ENCODE data around the gene DRGX.

DRGX gene

DNA sequence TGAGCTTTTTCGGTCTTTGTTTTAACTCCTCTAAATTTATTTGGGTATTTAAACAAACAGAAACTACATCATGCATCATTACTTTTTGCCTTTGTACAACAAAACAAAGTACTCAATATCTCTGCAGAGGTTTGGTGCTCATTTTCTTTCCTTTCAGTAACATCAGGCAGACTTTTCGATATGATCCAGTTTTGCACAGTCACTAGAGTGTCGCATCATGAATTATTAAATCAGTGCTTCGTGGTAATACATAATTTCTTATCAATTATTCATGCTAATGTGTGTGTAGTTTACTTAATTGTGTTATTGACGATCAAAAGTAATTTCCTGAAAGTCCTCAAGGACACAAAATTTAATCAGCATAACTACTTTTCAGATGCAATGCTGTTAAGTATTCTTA lies 31.8 kb downstream of the DRGX start:
- in situ Hi-C loops (cut with MboI; ENCODE audit: low sequenced_read_pairs), result no loop called here

DNA sequence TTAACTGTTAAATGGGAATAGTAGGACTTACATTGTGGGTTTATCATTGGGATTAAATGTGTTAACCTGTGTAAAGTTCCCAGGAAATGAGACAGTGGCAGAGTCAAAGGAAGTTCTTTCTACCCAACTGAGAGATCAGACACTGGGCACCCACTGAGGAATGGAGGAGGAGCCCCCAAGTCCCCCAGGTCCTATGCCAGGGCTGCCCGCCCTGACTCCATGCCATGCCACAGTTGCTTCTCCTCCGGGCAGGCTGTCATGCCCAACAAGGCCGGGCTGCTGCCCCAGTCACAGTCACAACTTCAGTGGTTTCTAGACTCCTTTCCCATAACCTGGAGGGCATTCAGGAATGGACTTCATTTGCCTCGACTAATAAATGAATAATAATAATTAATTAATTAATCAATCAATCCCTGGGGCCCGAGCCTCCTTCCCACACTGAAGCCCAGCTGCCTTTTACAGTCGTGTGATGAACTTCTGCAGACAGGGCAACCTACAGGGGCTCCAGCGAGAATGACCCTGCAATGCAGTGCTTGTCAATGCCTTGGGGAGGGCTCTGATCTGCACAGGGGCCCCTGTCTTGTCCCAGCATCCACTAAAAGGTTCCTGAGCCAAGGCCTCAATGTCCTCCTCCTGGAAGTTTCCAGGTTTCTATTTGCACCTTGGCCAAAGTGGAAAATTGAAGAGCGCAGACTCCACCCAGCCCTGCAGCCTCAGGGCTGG lies 32.4 kb downstream of the DRGX start:
- in situ Hi-C loops (cut with MboI; ENCODE audit: low sequenced_read_pairs), result no loop called here

DNA sequence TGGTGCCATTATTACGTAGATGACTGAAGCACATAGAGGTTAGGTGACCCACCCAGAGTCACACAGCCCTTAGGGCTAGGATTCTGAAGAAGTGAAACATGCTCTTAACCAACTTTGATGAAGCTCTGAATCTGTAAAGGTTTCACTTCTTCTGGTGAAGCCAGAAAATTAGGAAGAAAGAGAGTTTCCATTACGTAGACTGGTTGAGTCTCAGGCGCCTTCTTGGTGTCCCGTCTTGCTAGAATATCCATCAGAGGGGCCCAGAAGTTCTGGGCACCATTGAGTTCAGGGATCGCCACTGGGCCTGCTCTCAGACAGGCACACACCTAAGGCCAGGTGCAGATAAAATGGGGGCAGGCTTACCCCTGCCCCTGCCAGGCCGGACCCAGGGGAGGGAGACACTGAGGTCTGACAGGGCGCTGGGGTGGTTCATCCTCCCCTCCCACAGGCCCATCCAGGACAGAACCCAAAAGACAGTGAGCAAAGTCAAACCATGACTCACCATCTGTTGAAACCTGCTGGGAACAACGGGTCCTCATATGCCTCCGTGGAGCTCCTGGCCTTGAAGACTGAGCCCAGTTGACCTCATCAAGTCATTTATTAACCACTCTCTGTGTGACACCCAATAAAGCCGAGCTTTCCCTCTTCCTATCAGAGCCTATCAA lies 33.2 kb downstream of the DRGX start:
- in situ Hi-C loops (cut with MboI; ENCODE audit: low sequenced_read_pairs), result no loop called here

DNA sequence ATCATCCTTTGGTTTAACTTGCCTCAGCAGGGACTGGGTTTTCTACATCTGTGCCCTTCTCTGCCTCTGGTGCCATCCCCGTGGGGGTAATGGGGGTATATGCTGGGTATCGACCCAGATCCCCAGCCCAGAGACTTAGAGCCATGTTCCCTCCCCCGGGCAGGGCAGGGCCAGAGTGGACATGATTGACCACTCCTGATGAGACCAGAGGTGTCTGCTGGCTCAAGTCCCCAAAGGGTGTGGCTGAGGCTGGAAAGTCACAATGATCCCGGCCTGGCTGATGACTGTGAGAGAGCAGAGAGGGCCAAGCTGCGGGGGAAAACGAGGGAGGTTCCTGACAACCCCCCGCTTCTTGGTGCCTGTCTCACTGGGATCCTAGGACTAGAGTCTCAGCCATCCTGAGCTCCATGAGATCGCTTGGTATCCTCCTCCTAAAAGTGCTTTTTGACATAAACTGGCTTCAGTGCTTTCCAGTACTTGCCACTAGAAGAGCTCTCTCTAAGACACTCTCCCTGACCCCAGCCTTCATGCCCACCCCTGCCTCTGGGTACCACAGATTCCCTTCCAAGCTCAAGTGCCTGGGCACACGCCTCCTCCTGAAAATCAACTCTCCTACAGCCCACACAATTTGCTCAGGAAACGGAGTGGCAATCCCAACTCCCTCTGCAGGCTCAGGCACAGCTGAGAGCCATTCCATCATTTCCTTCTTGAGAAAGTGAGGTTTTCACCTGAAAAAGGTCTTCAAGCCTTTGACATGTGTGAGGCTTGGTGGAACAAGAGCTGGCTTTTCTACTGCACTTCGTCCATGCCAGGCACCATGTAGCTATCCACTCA lies 33.9 kb downstream of the DRGX start:
- in situ Hi-C loops (cut with MboI; ENCODE audit: low sequenced_read_pairs), result no loop called here

DNA sequence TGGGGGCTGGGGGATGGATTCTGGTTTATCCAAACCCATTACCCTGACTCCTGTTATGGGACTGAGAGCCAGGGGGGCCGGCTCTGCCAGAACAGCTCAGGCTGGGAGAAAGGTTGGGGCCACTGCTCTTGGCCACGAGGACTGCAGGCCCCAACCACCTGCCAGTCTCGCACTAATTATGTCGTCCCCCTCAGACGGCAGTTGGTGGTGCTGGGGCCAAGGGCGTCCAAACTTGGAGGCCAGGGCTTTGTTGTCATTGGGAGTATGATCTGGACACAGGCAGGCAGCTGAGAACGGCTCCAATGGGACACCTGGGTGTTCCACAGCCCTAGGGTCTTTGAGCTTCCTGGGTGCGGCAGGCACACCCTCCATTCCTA lies 34.7 kb downstream of the DRGX start:
- in situ Hi-C loops (cut with MboI; ENCODE audit: low sequenced_read_pairs), result no loop called here

DNA sequence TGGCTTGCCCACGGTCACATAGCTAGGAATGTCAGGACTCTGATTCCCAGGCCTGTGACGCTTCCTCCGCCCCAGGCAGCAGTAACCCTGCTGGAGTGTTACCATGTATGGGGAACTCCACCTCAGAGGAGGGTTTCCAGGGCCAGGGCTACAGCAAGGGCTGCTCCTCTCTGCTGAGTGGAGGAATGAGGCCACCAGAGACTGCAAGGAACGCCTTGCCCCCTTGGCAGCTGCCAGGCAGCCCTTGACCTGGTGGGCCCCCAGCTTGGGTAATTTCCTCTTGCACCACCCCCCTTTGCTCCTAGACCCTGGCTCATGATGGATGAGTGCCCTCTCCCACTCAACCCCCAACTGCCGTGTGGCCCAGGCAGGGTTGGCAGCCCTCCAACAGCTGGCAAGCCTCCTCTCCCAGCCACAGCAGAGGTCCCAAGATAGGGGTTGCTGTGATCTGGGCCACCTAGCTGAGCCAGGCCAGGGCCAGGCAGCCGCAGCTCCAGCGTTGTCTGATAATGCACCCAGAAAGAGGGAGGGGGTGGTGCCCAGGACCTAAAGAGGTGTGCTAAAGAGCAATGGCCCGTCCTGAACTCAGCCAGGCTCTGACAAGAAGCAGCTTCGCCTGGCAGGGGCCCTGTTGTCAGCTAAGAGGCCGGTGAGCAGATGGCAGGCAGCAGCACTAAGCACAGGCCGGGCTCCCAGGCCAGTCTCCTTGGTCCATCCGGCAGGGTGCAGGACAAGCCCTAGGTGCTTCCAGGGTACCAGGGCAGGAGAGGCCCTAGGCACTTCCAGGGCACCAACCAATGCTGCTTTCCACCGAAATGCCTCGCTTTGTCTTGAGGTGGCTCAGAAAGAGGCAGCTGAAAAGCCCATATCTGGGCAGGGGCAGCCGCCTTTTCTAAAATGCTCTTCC lies 35.4 kb downstream of the DRGX start:
- in situ Hi-C loops (cut with MboI; ENCODE audit: low sequenced_read_pairs), result no loop called here

DNA sequence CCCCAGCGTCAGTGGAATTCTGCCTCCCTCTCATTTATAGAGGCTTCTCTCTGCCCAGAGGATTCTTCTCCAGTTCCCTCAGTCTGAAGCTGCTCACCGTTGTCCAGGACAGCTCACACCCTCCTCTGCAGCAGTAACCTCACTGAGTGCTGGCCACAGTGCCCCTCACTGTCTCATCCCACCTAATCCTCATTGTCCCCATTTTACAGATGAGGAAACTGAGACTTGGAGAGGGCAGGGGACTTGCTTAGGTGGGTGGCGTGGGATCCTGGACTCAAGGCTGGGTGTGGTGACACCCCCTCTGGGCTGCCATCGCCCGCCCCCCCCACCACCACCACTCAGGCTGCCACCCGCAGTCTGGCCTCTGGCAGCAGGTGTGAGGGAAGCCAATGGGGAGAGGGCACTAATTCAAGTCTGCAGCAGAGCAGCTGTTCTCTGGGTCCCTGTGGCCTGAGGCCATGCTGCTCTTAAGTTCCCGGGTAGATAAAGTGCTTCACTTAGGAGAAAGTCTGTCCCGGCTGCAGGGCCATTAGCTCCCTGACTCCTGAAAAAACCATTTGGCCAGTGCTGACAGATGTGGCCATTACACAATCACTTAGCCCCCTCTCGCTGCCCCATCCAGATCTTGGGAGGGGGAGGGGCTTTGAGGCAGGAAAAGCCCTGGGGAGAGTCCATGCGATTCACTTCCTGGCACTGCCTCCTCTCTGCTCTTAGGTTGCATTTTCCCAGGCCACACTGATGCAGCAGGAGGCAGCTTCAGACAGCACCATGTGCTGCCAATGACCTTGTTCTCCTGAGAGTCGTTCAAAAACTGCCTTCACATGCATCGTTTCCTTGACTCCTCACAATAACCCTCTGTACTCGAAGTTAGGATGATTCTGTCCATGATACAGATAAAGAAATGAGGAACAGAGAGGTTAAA lies 36.3 kb downstream of the DRGX start:
- in situ Hi-C loops (cut with MboI; ENCODE audit: low sequenced_read_pairs), result no loop called here

DNA sequence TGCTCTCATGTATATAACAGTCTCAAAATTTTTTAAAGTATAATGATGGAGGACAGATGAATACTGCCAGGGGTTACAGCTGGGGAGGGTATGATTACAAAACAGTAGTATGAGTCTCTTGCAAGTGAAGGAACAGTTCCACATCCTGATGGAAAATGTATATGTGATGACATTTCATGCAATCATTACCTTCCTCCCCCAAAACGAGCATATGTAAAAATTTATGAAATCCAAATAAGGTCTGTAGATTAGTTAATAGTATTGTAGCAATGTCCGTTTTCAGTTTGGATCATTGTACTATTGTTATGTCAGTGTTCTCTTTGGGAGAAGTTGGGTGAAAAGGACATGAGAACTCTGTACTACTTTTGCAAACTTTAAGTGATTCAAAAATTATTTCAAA lies 38.0 kb downstream of the DRGX start:
- in situ Hi-C loops (cut with MboI; ENCODE audit: low sequenced_read_pairs), result no loop called here

DNA sequence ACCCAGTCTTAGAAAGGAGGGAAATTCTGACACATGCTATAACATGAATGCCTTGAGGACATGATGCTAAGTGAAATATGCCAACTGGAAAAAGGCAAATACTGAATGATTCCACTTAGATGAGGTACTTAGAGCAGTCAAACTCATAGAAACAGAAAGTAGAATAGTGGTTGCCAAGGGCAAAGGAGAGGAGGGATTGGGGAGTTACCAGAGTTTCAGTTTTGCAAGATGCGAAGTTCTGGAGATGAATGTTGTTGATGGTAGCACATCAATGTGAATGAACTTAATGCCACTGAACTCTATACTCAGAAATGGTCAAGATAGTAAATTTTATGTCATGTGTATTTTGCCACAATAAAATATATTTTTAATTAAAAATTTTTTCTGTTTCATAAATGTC lies 38.9 kb downstream of the DRGX start:
- in situ Hi-C loops (cut with MboI; ENCODE audit: low sequenced_read_pairs), result no loop called here

DNA sequence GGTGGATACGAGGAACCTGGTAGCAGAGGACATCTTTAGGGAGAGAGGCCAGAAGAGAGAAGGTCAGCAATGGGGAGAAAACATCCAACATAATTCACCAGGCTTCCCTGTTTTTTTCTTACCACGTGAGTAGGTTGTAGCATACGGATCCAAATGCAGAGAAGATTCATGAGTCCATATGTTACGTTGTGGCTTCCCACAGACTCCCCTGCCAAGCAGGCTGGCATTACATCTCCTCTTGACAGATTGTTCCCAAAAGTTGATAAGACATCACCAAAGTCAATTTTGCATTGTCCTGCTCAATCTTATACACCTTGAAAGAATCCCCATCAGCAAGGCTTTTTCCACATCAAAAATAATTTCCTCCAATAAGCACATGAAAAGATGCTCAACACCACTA lies 39.7 kb downstream of the DRGX start:
- in situ Hi-C loops (cut with MboI; ENCODE audit: low sequenced_read_pairs), result no loop called here

DNA sequence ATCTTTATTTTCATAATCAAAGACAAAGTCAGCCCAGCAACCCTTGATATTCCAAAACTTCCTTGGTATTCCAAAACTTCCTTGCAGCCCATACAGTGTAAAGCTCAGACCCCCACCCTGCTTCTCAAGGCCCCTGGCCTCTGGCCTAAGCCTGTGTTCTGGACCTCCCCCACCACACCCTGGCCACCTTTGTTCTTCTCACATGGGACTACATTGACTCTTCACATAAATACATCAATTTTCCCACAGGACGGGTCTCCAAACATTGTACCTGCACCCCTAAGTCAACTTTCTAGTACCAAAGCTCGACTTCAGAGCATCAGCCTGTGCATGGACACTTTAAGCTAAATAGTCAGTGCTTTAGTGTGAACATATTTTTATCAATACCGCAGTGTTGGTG lies 40.7 kb downstream of the DRGX start:
- in situ Hi-C loops (cut with MboI; ENCODE audit: low sequenced_read_pairs), result no loop called here

DNA sequence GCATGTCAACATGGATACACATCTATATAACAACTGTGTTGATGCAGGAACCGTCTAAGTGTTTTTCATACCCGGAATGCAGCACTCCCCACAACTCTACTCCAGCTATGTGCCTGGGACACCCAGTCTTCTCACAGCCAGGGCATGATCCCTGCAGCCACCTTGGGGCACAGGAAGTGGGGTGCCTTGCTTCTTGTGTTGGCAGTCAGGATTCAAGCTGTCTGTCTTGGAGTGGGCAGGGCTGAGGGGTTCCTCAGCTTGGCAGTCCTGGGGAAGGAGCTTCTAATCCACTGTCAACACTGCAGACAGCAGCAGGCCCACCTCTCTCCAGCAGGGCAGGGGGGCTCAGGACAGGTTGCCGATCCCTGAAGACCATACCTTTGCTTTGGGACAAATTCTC lies 41.3 kb downstream of the DRGX start:
- in situ Hi-C loops (cut with MboI; ENCODE audit: low sequenced_read_pairs), result no loop called here

DNA sequence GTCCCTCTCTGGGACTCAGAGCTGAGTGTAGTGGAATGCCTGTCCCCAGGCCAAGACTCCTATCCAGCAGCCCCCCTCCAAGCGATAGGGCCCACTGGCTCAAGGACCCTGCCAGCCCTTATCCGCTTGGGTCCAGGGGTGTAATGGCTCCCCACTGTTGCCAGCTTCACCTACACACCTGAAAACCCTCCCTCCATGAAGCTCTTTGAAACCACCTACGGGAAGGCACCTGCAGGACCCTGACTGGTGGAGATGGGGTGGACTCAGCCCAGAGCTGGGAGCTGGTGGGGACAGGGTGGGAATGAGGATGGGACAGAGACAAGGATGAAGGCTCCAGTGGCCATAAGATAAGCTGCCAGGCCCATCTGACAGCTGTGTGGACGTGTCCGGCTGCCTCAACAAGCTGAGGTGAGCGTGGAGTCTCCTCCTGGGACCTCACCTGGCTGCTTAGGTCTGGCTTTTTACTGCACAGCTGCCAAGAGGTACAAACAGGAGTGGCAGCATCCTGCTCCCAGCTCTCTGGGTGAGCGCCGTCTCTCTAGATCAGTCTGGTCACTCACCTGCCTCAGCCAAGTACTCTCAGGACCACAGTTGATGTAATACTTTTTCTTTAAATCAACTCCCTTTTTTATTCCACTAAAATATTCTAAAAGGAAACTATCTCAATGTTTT lies 41.9 kb downstream of the DRGX start:
- in situ Hi-C loops (cut with MboI; ENCODE audit: low sequenced_read_pairs), result no loop called here

DNA sequence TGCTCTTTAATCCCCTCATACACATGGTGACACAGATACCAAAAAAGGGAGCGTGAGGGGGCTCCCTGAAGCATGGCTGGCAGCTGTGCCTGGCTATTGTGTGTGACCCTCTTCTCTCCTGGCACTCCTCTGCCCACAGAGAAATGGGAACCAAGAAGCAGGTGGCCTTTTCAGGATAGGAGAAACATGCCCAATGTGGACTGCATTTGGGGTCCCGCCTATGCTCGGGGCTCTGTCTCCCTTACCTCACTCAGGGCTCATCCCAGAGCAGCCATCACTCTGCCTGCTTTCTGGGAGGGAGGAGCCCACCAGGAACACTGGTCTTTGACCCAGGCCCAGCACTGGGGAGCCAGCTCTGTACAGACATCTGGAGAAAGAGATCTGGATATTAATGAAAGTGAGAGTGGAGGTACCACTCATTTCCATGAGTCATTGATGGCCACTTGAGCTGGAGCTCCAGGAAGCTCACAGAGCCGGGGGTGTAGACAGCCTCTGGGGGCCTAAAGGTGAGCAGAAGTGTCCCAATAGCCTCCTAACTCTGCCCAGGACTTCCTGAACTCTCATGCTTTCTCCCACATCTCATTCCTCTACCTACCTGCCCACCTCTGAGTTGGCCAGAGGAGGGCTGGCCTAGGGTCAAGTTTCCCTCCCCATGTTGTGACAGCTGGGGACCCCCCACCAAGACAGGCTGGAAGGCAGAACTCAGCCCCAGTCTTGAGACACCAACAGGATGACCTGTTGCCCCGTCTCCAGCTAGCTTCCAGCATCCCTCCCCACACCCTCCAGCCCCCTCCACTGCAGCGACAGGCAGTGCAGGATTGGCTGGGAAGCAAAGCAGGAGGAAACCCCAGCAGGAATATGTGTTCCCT lies 42.6 kb downstream of the DRGX start:
- in situ Hi-C loops (cut with MboI; ENCODE audit: low sequenced_read_pairs), result no loop called here

DNA sequence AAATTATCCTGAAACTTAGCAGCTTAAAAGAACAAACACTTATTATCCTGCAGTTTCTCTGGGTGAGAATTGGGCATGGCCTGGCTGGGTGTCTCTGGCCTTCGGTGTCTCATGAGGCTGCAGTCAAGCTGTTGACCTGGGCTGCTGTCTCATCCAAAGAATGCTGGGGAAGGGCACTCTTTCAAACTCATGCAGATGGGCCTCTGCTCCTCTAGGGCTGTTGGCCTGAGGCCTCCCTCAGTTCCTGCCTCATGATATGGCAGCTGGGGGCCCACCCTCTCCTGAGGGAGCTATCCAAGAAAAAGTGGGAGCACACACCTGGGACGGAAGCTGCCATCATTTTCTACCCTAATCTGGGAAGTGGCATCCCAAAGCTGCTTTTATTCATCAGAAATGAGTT lies 43.6 kb downstream of the DRGX start:
- in situ Hi-C loops (cut with MboI; ENCODE audit: low sequenced_read_pairs), result no loop called here

DNA sequence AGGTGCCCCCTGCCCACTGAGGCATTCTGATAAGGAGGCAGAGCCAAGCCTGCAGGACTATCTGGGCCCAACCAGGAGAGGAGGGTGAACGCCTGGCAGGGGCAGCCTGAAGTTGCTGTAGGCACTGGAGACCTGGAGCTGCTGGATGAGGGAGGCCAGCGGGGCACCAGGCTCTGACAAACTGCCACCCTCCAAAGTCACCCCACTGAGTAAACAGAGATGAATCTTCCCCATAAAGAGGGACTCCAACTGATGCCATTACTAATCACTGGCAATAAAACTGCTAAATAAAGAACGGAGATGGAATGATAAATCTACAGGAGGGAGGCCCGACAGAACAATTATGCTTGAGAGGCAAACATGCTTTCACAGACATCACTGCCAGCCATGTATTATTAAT lies 44.2 kb downstream of the DRGX start:
- in situ Hi-C loops (cut with MboI; ENCODE audit: low sequenced_read_pairs), result no loop called here

DNA sequence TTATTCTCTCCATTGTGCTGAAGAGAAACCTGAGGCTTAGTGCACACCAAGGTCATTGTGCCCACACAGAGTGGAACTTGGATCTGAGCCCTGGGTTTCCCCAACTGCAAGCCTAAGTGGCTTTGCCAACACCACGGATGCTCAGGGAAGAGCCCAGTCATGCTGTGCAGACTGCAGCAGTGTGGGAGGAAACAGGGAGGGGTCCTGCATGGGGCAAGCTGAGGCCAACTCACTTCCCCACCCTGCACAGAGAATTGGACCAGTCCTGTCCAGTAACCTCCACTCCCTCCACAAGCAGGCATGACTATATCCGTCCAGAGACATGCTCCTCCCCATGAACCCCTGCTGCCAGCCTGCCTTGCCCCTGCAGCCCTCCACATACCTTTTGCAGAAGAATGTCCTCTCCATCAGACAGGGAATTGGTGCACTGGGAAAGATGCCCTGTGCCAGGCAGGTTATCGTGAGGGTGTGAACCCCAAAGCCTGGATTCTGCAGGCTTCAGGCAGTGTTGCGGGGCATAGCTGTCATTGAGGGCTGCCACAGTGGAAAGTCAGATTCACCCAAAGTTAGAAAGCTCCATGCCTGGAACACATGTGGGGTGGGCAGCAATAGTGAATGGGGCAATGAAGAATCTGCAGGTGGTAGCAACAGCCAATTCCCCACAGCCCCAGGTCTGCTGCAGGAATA lies 44.9 kb downstream of the DRGX start:
- in situ Hi-C loops (cut with MboI; ENCODE audit: low sequenced_read_pairs), result no loop called here

DNA sequence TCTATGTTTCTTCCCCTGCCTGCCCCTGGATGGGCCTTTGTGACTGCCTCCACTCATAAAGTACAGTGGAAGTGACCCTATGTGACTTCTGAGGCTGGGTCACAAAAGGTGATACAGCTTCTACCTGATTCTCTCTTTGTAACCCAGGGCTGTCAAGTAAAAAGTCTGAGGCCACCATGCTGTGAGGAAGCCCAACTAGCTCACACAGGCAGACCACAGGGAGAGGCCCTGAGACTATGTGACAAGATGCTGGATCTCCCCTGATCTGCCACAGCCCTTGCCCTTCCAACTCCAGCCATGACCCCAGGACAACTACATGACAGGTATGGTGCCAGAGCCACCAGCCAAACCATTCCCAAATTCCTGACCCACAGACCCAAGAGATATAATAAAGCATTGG lies 45.8 kb downstream of the DRGX start:
- in situ Hi-C loops (cut with MboI; ENCODE audit: low sequenced_read_pairs), result no loop called here
